DND-41 (cell line): Measurements from ENCODE around the gene TFF2.

ENCODE experiments used
- ATAC-seq: fragments of 200-7000 bp; cut with Tn5 transposase; 3 replicates; pipeline ENCODE4 v1.9.1; 2021; ENCODE audit warnings: low read depth; ENCODE audit not compliant: insufficient read depth
- DNase-seq: peaks from one replicate; pipeline ENCODE4 v3.0.0-alpha.2; 2020
- H2AFZ ChIP-seq: 2 replicates; pipeline ENCODE4 v1.6.0; 2012; ENCODE audit warnings: low read depth, low read length
- H3K27ac ChIP-seq: 2 replicates; pipeline ENCODE4 v1.5.1; 2012; ENCODE audit warnings: low read length, inconsistent platforms
- H3K27me3 ChIP-seq: fragments of 200-600 bp; sonication (generic); 2 replicates; pipeline ENCODE4 v1.6.0; 2012; ENCODE audit warnings: low read length, mild to moderate bottlenecking, inconsistent platforms; ENCODE audit not compliant: insufficient read depth, poor library complexity
- H3K36me3 ChIP-seq: 2 replicates; pipeline ENCODE4 v1.5.1; 2012; ENCODE audit warnings: low read length, inconsistent platforms; ENCODE audit not compliant: insufficient read depth
- H3K4me1 ChIP-seq: 2 replicates; pipeline ENCODE4 v1.5.1; 2012; ENCODE audit warnings: mild to moderate bottlenecking, low read length; ENCODE audit not compliant: insufficient read depth
- H3K4me2 ChIP-seq: 2 replicates; pipeline ENCODE4 v1.6.0; 2012; ENCODE audit warnings: mild to moderate bottlenecking, moderate library complexity, low read length, inconsistent platforms; ENCODE audit not compliant: insufficient read depth
- H3K4me3 ChIP-seq, 2 experiments: fragments of 200-600 bp in 1 of 2; shearing (Covaris generic) in 1 of 2; 2 replicates each; pipeline ENCODE4 v1.5.1; 2012 to 2016; ENCODE audit warnings: inconsistent platforms in 2 of 2, low read length in 2 of 2, mild to moderate bottlenecking in 2 of 2, low read depth in 1 of 2, moderate library complexity in 1 of 2
- H3K79me2 ChIP-seq: 2 replicates; pipeline ENCODE4 v1.6.0; 2012; ENCODE audit warnings: low read length, inconsistent platforms; ENCODE audit not compliant: insufficient read depth
- H3K9ac ChIP-seq: 2 replicates; pipeline ENCODE4 v1.6.0; 2012; ENCODE audit warnings: low read depth, mild to moderate bottlenecking, inconsistent platforms, low read length, moderate library complexity
- H3K9me3 ChIP-seq: 2 replicates; pipeline ENCODE4 v1.5.1; 2012; ENCODE audit warnings: low read length, moderate library complexity, mild to moderate bottlenecking, inconsistent platforms; ENCODE audit not compliant: insufficient read depth, severe bottlenecking
- H4K20me1 ChIP-seq: 2 replicates; pipeline ENCODE4 v1.6.0; 2012; ENCODE audit warnings: low read length; ENCODE audit not compliant: insufficient read depth
- CTCF ChIP-seq: IDR thresholded peaks from 2 replicates; pipeline ENCODE4 v1.5.1; 2012; ENCODE audit warnings: borderline replicate concordance, low read length, moderate library complexity, mild to moderate bottlenecking; ENCODE audit not compliant: poor library complexity, severe bottlenecking; ENCODE audit errors: extremely low read depth
- EZH2 ChIP-seq: IDR thresholded peaks from 3 replicates; pipeline ENCODE4 v1.6.1; 2012; ENCODE audit warnings: borderline replicate concordance, low read depth, mild to moderate bottlenecking, moderate library complexity, low read length, inconsistent platforms; ENCODE audit not compliant: severe bottlenecking

Gene TFF2

DNA sequence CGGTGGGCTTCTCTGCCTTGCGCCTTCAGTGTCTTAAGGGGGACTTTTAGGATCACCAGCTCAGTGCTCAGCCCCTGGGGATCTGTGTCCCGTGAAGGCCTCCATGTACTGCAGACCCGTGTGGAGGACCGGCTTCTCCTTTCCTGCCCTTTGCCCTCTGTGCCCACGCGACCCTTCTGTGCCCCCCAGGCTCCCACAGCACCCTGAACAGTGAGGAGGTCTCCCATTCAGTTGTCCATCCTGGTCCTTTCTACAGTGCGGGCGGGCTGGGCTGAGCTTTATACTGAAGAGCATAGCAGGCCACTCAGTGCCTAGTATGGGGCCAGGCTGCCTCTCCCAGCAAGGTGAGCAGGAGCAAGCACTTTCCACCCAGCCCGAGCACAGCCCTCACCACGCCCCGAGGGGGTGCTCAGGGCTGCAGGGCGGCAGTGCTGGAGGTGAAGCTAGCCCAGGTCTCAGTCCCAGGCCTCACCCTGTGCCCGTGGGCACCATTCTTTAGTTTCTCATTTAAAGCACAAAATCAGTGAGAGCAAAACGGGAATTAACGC, 23.2 kb upstream of the TFF2 start:
- Histone ChIP-seq H3K79me2 (no peaks in the 10 kb centered on the region), H3K4me3 (no peak overlapping the region), H3K9ac (no peak overlapping the region), H3K9me3 (no peaks in the 10 kb centered on the region), H3K27ac (no peak overlapping the region), H4K20me1 (no peaks in the 10 kb centered on the region), H3K4me1 (no peaks in the 10 kb centered on the region), H3K36me3 (no peaks in the 10 kb centered on the region), H2AFZ (no peak overlapping the region), H3K27me3 (no peaks in the 10 kb centered on the region), H3K4me2 (no peak overlapping the region)
- TF ChIP-seq CTCF: no peak
- TF ChIP-seq EZH2: no peak
- DNase-seq (no peak), ATAC-seq (no peak)

DNA sequence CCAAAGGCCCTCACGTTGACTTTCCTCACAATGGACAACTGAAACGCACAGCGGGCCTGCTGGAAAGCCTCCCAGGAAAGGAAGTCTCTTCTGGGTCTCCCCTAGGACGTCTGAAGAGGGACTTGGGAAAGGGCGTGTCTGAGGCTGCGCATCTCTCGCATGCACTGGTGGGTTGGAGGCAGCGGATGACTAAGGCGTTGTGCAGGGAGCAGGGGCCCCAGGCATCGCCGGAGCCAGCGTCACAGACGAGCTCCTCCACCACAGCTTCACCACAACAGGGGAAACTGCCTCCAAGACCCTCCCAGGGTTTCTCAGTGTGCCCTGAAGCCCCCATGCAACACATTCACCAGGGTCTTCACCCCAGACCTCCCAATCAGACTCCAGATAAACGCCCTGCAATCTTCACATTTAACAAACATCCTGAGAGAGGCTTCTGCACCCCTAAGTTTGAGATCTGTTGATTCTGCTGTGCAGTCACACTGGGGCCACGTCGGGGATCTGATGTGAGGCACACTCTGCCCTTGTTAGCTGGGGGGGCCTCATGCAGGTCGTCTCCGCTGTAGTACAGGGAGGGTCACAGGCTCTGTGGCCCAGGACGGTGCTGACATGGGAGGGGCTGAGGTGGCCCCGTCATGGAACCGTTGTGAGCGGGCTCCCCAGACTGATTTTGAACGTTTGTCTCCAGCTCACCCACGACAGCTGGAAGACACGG, 22.6 kb upstream of the TFF2 start:
- Histone ChIP-seq H4K20me1 (no peaks in the 10 kb centered on the region), H3K79me2 (no peaks in the 10 kb centered on the region), H3K9ac (no peak overlapping the region), H3K9me3 (no peaks in the 10 kb centered on the region), H2AFZ (no peak overlapping the region), H3K27ac (no peak overlapping the region; the same call in 1 of the 2 replicates), H3K4me1 (no peaks in the 10 kb centered on the region), H3K36me3 (no peaks in the 10 kb centered on the region), H3K4me2 (no peak overlapping the region), H3K27me3 (no peaks in the 10 kb centered on the region), H3K4me3 (no peak overlapping the region)
- ATAC-seq (no peak), DNase-seq (no peak)
- TF ChIP-seq EZH2 (no peak), CTCF (no peak)

DNA sequence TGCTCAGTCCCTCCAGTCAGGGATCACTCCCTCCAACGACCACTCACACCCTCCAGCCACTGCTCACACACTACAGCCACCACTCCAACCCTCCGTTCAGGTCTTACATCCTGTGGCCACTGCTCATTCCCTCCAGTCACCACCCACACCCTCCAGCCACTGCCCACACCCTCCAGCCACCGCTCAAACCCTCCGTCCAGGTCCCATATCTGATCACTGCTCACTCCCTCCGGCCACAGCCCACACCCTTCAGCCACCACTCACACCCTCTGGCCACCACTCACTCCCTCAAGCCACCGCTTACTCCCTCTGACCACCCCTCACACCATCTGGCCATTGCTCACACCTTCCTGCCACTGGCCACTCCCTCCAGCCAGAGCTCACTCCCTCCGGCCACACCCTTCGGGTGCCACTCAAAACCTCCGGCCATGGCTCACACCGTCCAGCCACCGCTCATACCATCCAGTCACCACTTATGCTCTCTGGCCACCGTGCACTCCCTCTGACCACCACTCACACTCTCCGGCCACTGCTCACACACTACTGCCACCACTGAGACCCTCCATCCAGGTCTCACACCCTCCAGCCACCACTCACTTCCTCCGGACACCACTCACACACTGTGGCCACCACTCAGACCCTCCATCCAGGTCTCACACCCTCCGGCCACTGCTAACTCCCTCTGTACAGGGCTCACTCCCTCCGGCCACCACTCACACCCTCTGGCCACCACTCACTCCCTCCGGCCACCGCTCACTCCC, 20.3 kb upstream of the TFF2 start:
- no peaks in the 10 kb centered on the region for H4K20me1 ChIP-seq
- 0 out of 2 replicates have a peak overlapping the region, but pooled peaks have one; percentile 37 for H3K27ac ChIP-seq
- H3K4me1 ChIP-seq: no peaks in the 10 kb centered on the region
- ATAC-seq (no peak), DNase-seq (no peak)
- H3K4me2 ChIP-seq: no peak overlapping the region
- H3K4me3 ChIP-seq: no peak overlapping the region
- H3K27me3 ChIP-seq: no peaks in the 10 kb centered on the region
- no peaks in the 10 kb centered on the region for H3K9me3 ChIP-seq
- TF ChIP-seq CTCF (no peak), EZH2 (no peak)
- no peak overlapping the region for H3K9ac ChIP-seq
- no peaks in the 10 kb centered on the region for H3K36me3 ChIP-seq
- no peaks in the 10 kb centered on the region for H3K79me2 ChIP-seq
- no peak overlapping the region for H2AFZ ChIP-seq
